Myocyte (in vitro differentiated cells): Measurements from ENCODE around the gene LRRC36. TPM values are rescaled to one million over a fixed set of nuclear protein-coding genes. Genes with fewer than 3 reads are reported as not detected.
"Not testable (repeated sequence)": the region's sequence is repeated elsewhere in the genome, so short reads cannot be mapped to it uniquely, and the experiment has no call there.

Source experiments
- DNase-seq: peaks from one replicate; pipeline ENCODE4 v3.0.0-alpha.2; 2012; ENCODE audit warnings: low read depth
- total RNA-seq: library from RNA; depleted of rRNA; stranded (reverse); fragments of >200 nt; gene quantifications from 2 replicates; pipeline ENCODE4 v1.2.3, GENCODE V29; 2014

The LRRC36 gene
- total RNA-seq, 1 donor from 2014 or later = not detected

DNA sequence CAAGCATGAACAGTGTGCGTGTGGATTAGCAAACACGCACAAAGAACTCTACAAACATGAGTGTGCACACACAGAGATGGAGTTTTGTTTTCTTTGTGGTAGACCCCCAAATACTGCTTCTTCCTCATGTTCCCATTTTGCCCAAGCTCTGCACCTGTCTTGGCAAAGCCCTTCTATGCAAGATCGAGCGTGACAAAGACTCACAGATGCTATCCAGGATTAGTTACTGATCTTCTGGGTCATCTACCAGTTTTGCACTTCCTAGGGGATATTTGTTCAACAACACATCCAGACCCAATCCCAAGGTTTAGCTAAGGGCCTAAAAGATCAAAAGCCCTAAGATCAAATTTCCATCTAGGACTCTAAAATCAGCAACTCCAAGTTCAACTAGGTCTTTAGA lies 16.0 kb downstream of the LRRC36 start:
- DNase-seq = peak; percentile 22

DNA sequence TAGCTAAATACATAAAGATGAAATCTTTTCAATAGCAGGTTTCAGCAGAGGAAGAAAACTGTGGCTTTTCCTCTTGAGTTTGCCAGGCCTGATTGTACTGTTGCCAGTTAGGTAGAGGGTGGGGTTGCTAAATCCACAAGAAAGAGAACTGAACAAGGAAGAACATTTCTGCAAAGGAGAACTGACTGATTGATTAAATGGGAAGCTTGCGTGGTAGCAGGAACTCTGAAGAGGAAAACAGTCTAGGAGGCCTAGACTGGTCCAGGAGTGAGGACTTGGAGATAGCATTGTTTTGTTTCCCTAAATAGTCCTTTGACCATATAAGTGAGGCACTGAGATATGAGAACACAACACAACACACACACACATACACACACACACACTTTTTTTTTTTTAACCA lies 18.8 kb downstream of the LRRC36 start:
- no peak for DNase-seq

DNA sequence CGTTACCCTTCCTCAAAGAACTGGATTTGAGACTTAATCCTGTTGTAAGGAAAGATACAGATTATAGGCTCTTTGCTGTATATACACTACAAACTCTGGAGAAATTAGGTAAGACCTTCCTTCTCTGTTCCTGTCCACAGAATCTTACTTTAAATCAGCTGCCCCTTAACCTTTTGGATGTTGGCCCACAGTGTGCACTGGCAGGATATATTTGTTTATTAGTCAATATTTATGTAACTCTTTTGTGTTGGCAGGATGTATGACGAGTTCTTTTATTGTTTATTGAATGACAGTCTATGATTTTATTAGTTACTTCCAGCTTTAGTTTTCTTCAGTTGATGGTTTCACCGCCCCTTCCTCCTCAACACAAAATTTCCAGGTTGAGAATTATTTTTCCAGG lies 19.7 kb downstream of the LRRC36 start:
- no peak for DNase-seq

DNA sequence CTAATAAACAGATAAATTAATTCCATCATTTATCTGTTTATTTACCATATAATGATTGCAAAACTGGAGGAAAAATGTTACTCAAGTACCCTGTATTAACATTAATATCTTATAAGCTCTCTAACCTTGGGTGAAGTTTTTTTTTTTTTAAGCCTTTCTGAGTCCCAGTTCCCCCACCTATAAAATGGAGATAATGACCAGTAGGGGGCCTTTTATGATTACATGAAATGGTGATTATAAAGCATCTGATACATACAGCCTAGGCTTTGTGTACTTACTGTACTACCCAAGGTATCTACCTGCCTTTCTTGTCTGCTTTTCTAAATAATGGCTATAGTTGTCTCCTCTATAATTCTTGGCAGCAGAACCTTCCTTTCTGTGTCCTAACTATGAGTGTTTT lies 22.6 kb downstream of the LRRC36 start:
- peak; percentile 28 for DNase-seq

DNA sequence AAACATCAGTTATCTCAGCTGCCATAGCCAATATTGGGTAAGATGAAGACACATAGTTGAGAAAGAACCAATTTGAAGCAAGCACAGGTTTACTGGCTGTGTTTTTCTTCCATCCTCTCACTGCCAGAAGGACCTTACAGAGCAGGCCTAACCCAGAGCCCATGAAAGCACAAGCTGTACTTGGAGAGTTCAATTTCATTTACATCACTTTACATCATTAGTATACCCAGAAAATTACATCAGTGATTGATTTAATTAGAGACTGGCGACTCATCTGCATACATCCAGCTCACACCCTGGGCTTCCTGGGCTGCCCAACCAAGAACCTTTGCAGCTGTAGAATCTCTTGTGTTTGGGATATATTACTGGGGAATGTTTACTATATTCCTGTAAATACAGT lies 23.7 kb downstream of the LRRC36 start:
- DNase-seq = no peak

DNA sequence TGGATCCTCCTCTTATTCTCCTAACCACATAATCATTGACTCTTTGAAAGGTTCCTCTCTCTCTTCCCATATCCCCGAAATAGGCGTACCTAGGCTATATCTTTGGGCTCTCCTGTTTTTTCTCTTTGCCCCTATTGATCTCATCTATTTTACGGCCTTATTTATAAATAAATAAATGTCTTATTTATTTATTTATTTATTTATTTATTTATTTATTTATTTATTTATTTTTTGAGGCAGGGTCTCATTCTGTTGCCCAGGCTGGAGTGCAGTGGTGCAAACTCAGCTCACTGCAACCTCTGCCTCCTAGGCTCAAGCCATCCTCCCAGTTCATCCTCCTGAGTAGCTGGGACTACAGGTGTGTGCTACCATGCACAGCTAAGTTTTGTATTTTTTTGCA lies 25.8 kb downstream of the LRRC36 start:
- DNase-seq = not testable (repeated sequence)

DNA sequence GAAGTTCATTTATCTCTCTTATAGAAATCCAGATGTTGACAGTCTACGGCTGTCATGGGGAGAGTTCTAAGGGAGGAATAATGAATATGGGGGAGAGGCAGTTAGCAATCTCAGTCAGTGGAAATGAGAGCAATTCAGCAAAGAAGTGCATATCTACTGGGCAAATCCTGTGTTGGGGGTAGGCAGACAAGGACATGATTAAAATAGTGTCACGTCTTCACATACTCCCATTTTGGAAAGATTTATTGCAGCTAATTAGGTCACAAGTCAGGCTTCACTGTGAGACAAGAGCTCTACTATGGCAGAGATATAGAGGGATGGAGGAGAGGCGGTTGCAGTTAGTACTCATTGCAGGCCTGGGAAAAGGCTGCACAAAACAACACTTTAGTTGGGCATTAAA lies 29.8 kb downstream of the LRRC36 start:
- no peak for DNase-seq

DNA sequence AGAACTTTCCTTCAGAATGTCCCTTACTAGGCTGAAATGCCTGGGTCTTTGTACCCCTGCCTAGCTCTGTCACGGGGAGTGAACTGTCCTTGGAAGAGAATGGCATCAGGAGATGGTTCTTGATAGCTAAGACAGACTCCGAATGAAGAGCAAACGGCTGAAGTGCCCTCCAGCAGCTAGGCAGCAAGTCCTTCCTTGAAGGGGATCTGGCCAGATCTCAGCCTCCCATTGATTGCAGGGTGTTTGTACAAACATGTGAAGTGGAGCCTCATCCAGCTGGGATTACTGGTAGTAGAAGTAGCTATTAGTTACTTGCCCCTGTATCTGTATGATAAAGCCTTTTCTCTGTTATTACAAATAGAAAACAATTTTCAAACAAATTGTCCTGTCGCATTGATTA lies 30.9 kb downstream of the LRRC36 start:
- no peak for DNase-seq

DNA sequence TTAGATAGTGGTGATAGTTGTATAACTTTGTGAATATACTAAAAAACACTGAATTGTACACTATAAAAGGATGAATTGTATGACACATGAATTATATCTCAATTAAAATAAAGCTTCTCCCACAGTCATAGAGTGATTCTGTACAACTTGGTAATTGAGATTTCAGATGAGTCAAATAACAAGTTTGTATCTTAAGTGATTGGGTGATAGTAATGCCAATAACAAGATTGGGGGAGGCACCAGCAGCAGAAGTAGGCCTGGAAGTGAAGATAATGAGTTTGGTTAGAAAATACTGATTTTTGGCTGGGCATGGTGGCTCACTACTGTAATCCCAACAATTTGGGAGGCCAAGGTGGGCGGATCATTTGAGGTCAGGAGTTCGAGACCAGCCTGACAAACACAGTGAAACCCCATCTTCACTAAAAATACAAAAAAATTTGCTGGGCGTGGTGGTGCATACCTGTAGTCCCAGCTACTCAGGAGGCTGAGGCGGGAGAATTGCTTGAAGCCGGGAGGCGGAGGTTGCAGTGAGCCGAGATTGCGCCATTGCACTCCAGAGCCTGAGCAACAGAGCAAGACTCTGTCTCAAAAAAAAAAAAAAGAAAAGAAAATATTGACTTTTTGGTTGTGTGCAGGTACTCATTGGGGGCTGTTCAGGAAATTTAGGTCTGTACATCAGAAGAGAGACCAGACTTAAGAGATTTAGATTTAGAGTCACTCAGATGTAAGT lies 33.1 kb downstream of the LRRC36 start:
- not testable (repeated sequence) for DNase-seq

DNA sequence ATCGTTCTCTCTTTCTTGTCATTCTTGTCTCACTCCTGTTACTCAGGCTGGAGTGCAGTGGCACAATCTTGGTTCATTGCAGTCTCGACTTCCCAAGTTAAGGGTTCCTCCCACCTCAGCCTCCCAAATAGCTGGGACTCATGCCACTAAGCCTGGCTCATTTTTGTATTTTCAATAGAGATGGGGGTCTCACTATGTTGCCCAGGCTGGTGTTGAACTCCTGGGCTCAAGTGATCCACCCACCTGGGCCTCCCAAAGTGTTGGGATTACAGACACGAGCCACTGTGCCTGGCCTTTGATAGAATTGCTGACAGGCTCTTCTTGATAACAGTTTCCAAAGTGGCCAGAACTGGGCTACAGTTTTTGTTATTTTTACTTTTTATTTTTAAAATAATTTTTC lies 34.4 kb downstream of the LRRC36 start:
- DNase-seq = no peak

DNA sequence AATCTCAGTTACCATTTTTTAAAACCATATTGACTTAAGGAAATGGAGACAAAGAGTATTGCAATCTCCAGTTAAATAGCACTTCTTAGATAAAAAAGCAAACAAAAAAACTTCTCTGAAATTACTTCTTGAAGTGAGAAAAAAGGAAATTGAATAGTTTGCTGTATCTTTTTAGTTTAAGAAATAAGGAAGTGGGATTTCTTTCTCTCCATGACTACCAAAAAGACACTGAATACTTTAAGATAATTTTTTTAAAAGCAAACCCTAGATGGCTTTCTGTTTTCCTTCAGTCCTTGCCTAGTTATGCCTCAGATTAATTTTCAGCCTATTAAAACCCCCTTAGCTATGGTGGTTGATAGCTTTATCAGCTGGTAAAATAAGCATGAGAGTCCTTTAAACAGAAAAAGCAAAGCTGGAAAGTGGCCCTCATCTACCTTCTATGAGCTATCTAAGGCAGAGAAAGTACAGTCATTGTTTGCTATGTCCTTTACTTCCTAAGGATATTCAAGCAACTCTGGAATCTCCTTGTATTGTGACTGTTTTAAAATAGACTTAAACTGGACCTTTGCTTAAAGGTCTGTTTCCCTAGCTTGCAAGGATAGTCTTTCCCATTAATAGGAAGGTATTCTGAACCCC lies 38.1 kb downstream of the LRRC36 start:
- DNase-seq = no peak

DNA sequence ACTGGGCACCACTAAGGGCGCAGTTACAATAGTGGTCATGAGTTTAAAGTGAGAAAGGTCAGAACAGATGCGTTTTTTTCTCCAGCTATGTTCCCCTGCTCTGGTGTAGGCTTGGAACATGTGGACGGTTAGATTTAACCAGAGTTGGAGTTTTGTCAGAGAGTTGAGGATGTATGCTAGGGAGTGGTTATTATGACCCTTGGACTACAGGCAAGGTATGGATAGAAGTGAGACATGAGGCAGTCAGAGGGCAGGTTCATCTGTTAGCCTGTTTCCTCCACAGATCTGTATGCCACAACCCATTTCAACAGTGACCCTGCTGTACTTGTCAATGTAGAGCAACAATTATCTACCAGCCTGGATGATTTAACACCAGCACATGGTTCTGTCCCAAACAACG lies 44.0 kb downstream of the LRRC36 start:
- DNase-seq = no peak

DNA sequence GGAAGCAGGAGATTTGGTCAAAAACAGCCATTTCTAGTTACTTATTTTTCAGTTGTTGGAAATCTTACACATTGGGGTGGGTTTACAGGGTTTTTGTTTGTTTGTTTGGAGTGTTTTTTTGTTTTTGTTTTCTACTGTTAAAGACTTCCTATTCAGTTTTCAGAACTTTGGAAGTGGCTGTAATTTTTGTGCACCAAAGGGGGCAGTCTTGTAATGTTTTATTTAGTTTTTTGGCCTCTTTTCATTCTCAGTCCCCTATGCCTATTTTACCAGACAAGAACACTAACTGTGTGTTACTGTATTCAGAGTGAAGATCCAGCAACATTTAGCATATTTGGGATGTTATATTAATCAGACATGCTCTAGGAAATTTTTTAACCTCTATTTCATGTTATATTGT lies 46.0 kb downstream of the LRRC36 start:
- peak; percentile 60 for DNase-seq

DNA sequence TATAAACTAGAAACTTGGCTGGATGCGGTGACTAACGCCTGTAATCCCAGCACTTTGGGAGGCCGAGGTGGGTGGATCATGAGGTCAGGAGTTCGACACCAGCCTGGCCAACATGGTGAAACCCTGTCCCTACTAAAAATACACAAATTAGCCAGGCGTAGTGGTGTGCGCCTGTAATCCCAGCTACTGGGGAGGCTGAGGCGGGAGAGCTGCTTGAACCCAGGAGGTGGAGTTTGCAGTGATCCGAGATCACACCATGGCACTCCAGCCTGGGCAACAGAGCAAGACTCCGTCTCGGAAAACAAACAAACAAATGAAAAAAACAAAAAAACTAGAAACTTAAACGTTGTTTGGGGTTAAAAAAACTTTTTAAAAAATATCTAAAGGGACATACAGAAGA lies 49.4 kb downstream of the LRRC36 start:
- not testable (repeated sequence) for DNase-seq

DNA sequence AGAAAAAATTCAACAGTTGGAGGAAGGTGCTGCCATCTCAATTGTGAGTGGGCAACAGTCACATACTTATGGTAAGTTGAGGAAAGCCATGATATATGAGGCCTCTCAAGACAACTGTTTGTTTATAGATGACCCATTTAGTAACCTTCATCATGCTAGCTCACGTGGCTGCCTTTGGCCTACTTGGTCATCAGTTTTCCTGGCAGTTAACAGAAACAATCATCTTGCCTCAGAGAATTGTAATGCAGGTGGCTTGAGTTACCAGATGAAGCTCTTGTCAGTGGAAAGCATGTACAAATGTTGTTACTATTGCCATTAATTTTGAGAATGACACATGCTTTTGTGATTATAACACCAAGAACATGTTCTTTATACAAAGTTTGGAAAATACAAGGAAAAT lies 52.0 kb downstream of the LRRC36 start:
- no peak for DNase-seq

DNA sequence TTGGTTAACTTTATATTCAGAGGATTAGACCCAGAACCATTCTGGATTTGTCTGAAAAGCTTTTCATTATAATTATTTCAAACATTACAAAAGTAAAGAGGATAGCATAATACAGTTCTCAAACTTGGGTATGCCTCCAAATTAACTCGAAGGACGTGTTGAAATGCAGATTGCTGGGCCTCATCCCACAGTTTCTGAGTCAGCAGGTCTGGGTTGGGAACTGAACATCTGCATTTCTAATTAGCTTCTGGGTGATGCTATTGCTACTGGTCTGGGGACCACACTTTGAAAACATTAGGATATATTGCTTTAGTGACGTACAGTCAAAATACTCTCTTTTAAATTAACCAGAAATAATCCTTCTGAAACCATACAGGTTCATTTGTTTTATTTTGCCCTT lies 56.7 kb downstream of the LRRC36 start:
- no peak for DNase-seq

DNA sequence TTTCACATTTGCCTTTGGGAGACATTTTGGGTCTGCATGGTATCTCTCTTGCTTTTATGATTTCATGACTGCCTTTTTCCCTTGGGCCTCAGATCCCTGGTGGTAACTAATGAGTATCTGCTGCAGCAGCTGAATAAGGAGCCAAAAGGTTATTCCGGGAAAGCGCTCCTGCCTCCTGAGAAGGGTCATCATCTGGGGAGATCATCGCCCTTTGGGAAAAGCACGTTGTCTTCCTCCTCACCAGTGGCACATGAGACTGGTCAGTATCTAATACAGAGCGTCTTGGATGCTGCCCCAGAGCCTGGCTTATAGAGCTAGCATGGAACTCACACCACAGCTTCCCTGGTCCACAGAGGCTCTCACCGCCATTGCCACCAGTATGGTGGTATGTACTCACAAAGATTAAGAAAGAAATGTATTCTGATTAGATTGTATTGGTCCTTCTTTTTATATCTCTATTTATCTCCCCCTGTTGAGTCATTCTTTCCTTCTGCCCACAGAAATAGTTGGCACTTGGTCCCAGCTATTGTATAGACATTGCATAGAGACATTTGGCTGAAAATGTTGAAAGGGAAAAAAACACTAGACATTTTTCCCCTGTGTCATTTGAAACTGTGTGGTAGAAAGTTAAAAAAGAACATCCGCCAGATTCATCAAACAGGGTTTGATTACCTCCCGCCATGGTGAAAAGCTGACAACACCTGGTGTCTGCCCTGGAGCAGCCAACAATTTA lies 58.3 kb downstream of the LRRC36 start:
- no peak for DNase-seq

DNA sequence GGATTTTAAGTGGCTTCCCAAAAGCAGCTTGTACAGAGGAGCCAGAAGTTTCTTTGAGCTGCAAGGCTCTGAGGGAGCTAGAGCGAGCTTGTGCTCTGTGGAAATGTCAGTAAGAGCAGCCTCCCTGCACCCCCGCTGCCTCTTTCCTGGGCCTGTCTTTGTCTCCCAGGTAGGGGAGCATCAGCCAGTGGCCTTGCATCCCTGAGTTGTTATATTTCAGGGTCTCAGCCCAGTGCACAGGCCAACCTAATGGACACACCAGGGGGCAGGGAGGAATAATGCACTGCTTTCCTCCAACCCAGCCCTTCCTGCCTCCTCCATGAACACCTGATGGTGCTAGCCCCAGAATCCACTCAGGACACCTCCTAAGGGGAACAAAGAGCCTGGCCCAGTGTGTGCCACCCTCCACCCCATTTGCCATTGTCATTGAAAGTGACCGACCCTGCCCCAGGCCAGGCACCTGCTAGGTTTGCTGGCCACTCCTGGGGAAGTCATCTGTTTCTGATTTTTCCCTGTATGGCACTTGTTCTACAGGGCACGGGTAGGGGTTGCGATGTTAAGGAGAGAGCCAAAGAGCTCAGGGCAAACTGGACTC lies 60.3 kb downstream of the LRRC36 start:
- no peak for DNase-seq

DNA sequence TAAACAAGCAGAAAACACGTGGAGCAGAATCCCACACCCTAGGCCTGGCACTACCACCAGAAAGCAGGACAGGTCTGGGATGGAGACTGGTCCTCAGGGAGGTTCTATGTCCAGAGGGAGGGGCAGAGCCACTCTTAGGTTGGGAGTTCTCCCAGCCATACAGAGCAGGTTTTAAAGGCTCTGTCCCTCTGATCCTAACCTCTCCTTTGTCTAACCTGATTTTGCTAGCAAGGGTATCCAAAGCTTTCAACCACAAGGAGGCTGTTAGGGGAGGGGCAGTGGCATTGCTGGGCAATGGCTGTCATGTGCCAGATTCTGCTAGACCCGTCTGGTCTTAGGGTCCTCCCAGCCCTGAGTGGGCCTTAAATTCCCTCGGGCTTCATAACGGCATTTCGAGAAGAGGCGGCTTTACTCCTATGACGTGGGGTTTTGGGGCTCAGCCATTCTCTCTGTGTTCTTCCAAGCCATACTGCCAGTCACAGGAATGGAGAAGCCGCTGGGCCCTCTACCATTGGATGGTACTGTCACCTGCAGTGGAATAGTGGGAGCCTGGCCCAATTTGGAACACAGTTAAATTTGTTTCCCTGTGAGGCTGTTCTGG lies 61.0 kb downstream of the LRRC36 start:
- DNase-seq = no peak

DNA sequence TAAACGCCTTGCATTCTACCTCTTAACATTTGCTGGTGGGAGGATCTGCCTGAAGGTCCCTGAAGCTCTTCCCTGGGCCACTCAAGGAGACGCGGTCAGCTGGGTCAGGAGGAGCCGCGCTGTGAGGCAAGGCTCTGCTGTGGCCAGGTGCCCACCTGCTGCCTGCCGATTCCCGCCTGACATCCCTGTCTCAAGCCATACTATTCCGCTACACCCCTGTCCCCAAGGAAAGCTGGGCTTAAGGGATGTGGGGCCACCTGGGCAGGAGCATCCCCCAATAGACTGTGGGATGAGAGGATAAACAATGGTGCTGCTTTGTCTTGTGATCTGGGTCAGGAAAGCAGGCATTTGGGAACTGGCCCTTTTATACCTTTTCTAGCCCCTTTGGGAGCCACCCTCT lies 61.6 kb downstream of the LRRC36 start:
- DNase-seq = no peak

DNA sequence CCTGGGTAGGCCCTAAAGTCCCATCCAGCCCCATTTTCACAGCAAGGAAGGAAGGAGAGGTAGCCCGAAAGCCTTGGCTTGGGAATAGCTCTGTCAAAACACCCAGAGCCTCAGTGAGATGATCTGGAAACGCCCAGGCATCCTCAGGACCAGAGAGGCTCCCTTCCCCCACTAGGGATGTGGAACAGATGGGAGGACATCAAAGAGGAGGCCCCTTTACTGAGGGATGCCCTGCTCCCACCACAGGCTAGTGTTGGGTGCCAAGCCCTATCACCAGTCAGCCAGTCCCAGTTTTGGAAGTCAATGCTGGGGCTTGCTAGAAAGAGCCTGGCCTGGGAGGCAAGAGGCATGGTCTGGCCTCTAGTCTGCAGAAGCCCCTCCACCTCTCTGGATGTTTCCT lies 62.0 kb downstream of the LRRC36 start:
- no peak for DNase-seq
